Esophagus muscularis mucosa (tissue), 4 donors: Measurements from ENCODE around the gene LRRN1.

Source experiments
- CTCF ChIP-seq, 3 experiments: fragments of 200-600 bp in 2 of 3; fragments of 450-650 bp in 1 of 3; sonication (generic) in 2 of 3; IDR thresholded peaks; one replicate each; pipeline ENCODE4 v1.5.1; 2017 to 2019; ENCODE audit warnings: antibody characterized with exemption in 3 of 3, mild to moderate bottlenecking in 2 of 3, moderate library complexity in 1 of 3
- EP300 ChIP-seq: sonication (generic); formaldehyde crosslinking; IDR thresholded peaks from one replicate; pipeline ENCODE4 v1.6.1; 2017; ENCODE audit warnings: antibody characterized with exemption
- POLR2A ChIP-seq: fragments of 450-650 bp; IDR thresholded peaks from one replicate; pipeline ENCODE4 v1.6.1; 2017; ENCODE audit warnings: antibody characterized with exemption, moderate library complexity, mild to moderate bottlenecking, low read depth

GRCh38 chr3:3827111-3827510, 27.9 kb downstream of the LRRN1 start:
- TF ChIP-seq CTCF (IDR thresholded peaks at IDR 0.05) (no peak), POLR2A (no peak), EP300 (no peak)
